Endothelial cell of umbilical vein (primary cell): ENCODE results near the gene LZTS2. TPM values are rescaled to one million over a fixed set of nuclear protein-coding genes. Genes with fewer than 3 reads are reported as not detected.

Experiments used
- BruUV-seq: library from RNA; stranded (reverse); fragments of 400-500 nt; replicated peaks from 2 replicates; lab custom pipeline; 2021; lab: Mats Ljungman, UMichigan
- CTCF ChIA-PET: fragments of 300-600, 350-600 bp; sonication (Branson Sonifier 250); formaldehyde crosslinking; loops from one replicate; lab custom pipeline; 2021; ENCODE audit warnings: antibody characterized with exemption, inconsistent platforms; lab: Charles Lee
- POLR2A ChIA-PET: fragments of 300-600, 350-600 bp; sonication (Branson Sonifier 250); formaldehyde crosslinking; loops from one replicate; lab custom pipeline; 2021; ENCODE audit warnings: antibody characterized with exemption, inconsistent platforms; lab: Charles Lee
- DNase-seq: peaks from one replicate; pipeline ENCODE4 v3.0.0-alpha.2; 2011; ENCODE audit warnings: low read depth, low spot score
- FAIRE-seq: peaks from 2 replicates; lab custom pipeline; 2011; peaks lifted over from hg19 to GRCh38; lab: Jason Lieb, UNC
- H2AFZ ChIP-seq: 2 replicates; pipeline ENCODE4 v1.6.0; 2012; ENCODE audit warnings: low read depth, low read length, control low read depth, inconsistent platforms
- H3K27ac ChIP-seq: 2 replicates; pipeline ENCODE4 v1.5.1; 2011; ENCODE audit warnings: low read depth, mild to moderate bottlenecking, control low read depth, low read length, moderate library complexity; ENCODE audit not compliant: insufficient read depth
- H3K27me3 ChIP-seq, 2 experiments: 2 replicates each; pipeline versions ENCODE4 v1.6.0 to v1.6.1; 2011; ENCODE audit warnings: low read length in 2 of 2, mixed read lengths in 1 of 2; ENCODE audit not compliant: control insufficient read depth in 2 of 2, insufficient read depth in 2 of 2
- H3K36me3 ChIP-seq, 2 experiments: 2 replicates in 1 of 2; 3 replicates in 1 of 2; pipeline ENCODE4 v1.5.1; 2011; ENCODE audit warnings: low read length in 2 of 2, mild to moderate bottlenecking in 1 of 2, moderate library complexity in 1 of 2; ENCODE audit not compliant: control insufficient read depth in 2 of 2, insufficient read depth in 2 of 2; ENCODE audit errors: extremely low read depth in 1 of 2
- H3K4me1 ChIP-seq: 3 replicates; pipeline ENCODE4 v1.5.1; 2011; ENCODE audit warnings: mild to moderate bottlenecking, low read length; ENCODE audit not compliant: control insufficient read depth, insufficient read depth; ENCODE audit errors: extremely low read depth
- H3K4me2 ChIP-seq: 2 replicates; pipeline ENCODE4 v1.6.1; 2011; ENCODE audit warnings: low read length, control low read depth, mixed read lengths; ENCODE audit not compliant: insufficient read depth
- H3K4me3 ChIP-seq, 3 experiments: fragments of 200-600 bp in 1 of 3; sonication (generic), shearing (Covaris generic) in 1 of 3; replicated peaks in 1 of 3; 2 replicates each; pipeline ENCODE4 v1.5.1; 2011 to 2016; ENCODE audit warnings: control low read depth in 3 of 3, low read length in 3 of 3, mild to moderate bottlenecking in 2 of 3, inconsistent platforms in 1 of 3, low read depth in 1 of 3, moderate library complexity in 1 of 3; ENCODE audit not compliant: insufficient read depth in 1 of 3
- H3K79me2 ChIP-seq: 2 replicates; pipeline ENCODE4 v1.6.0; 2012; ENCODE audit warnings: low read length, inconsistent platforms; ENCODE audit not compliant: control insufficient read depth, insufficient read depth
- H3K9ac ChIP-seq: replicated peaks from 2 replicates; pipeline ENCODE3; 2011; ENCODE audit warnings: low read length, control low read depth; ENCODE audit not compliant: insufficient read depth; ENCODE audit errors: extremely low read depth
- H3K9me1 ChIP-seq: replicated peaks from 3 replicates; pipeline ENCODE4 v1.6.0; 2011; ENCODE audit warnings: mild to moderate bottlenecking, low read length; ENCODE audit not compliant: control insufficient read depth, insufficient read depth; ENCODE audit errors: extremely low read depth
- H3K9me3 ChIP-seq: replicated peaks from 2 replicates; pipeline ENCODE4 v1.5.1; 2012; ENCODE audit warnings: low read length, inconsistent platforms; ENCODE audit not compliant: control insufficient read depth, insufficient read depth
- H4K20me1 ChIP-seq: replicated peaks from 2 replicates; pipeline ENCODE3; 2011; ENCODE audit warnings: mild to moderate bottlenecking, low read length; ENCODE audit not compliant: control insufficient read depth, insufficient read depth; ENCODE audit errors: extremely low read depth
- CTCF ChIP-seq, 2 donors: IDR thresholded peaks; 1 replicate in 1 of 2; 2 replicates in 1 of 2; pipeline ENCODE4 v1.5.1; 2011; ENCODE audit warnings: low read length in 2 of 2, mild to moderate bottlenecking in 2 of 2, moderate library complexity in 2 of 2, control low read depth in 1 of 2, inconsistent platforms in 1 of 2, low read depth in 1 of 2; ENCODE audit not compliant: insufficient read depth in 1 of 2; ENCODE audit errors: extremely low read depth in 1 of 2
- POLR2A ChIP-seq: IDR thresholded peaks from 2 replicates; pipeline ENCODE4 v1.6.1; 2012; ENCODE audit warnings: low read depth, mild to moderate bottlenecking, control low read depth, low read length
- dilution Hi-C: fragments of 300-500 bp; cut with MboI; formaldehyde crosslinking; loops from one replicate; pipeline ENCODE4 v1.15.0; 2019; ENCODE audit warnings: low sequenced_read_pairs; ENCODE audit not compliant: extremely low pct_ligation_motif_present
- intact Hi-C: fragments of 100-400 bp; cut with micrococcal nuclease; formaldehyde crosslinking; loops from one replicate; pipeline ENCODE4 v1.10.0; 2022
- polyA plus RNA-seq, 4 experiments: library from polyadenylated mRNA; depleted of rRNA in 3 of 4; stranded (reverse) in 3 of 4; unstranded in 1 of 4; fragments of >200 nt; gene quantifications; 2 replicates each; pipeline versions ENCODE4 v1.2.1 to v1.2.3, GENCODE V29; 2011 to 2012; ENCODE audit warnings: missing spikeins in 1 of 4
- total RNA-seq: library from RNA; stranded (reverse); gene quantifications from 2 replicates; pipeline ENCODE4 v1.2.3, GENCODE V29; 2021

Gene LZTS2
- total and polyA plus RNA-seq, 2 donors (not counting 3 experiments of a cell fraction or from before 2014, with no cell fraction given): 70.8 to 79.5 TPM

- H3K4me1 ChIP-seq: peaks cover 16% of the 10 kb centered on the region
- DNase-seq (no peak), FAIRE-seq (no peak)
- no peak overlapping the region for H3K27ac ChIP-seq
- no TSS peak for BruUV-seq
- peaks cover 0 to 9% of the 10 kb centered on the region in 2 experiments for H3K27me3 ChIP-seq
- ChIA-PET CTCF (interaction anchor here (1.0 to 6.3 kb wide), 9 partner anchors 11 to 112 kb away, joined by 3 to 74 read pairs (median 12); partner anchors contain the start of gene LZTS2), POLR2A (no interaction called here)
- H3K36me3 ChIP-seq: peaks cover 0 to under 1% of the 10 kb centered on the region in 2 experiments
- H3K79me2 ChIP-seq: peaks cover 11% of the 10 kb centered on the region
- H3K9me3 ChIP-seq: no peaks in the 10 kb centered on the region
- dilution Hi-C loops (no loop called here), intact Hi-C loops (loop anchor here (5.0 kb wide), 1 partner anchor 38 kb away; no protein-coding TSS in a partner anchor)
- no peaks in the 10 kb centered on the region for H3K9me1 ChIP-seq
- H3K4me3 ChIP-seq: no peak overlapping the region
- H2AFZ ChIP-seq: no peak overlapping the region
- no peak overlapping the region for H3K4me2 ChIP-seq
- peak in 1 of 2 donors; percentile 35 for TF ChIP-seq CTCF (IDR thresholded peaks at IDR 0.05; ENCODE audit: extremely low read depth in 1 of 2, insufficient read depth in 1 of 2, low read depth in 1 of 2, low read length in 2 of 2)
- no peak for TF ChIP-seq POLR2A
- no peaks in the 10 kb centered on the region for H4K20me1 ChIP-seq
- H3K9ac ChIP-seq: no peak overlapping the region
These were observed 30.1 kb downstream of the LZTS2 start for GRCh38 chr10:101029520-101030295.
